Nephron (organoid): ENCODE measurements around the gene EDDM13.

Experiments
- H3K27ac Mint-ChIP-seq, 3 experiments: 2 replicates each; pipeline ENCODE4 v1.8.0; 2020; ENCODE audit warnings: mixed read lengths in 3 of 3, mild to moderate bottlenecking in 2 of 3, moderate library complexity in 1 of 3
- H3K27me3 Mint-ChIP-seq: 2 replicates; pipeline ENCODE4 v1.8.0; 2021; ENCODE audit warnings: low read depth, mild to moderate bottlenecking, moderate library complexity, mixed read lengths
- H3K36me3 Mint-ChIP-seq: 2 replicates; pipeline ENCODE4 v1.8.0; 2020; ENCODE audit warnings: low read depth, mixed read lengths
- H3K4me1 Mint-ChIP-seq: 2 replicates; pipeline ENCODE4 v1.8.0; 2020; ENCODE audit warnings: mixed read lengths
- H3K4me3 Mint-ChIP-seq, 3 experiments: 2 replicates each; pipeline ENCODE4 v1.8.0; 2020; ENCODE audit warnings: mild to moderate bottlenecking in 3 of 3, mixed read lengths in 3 of 3, moderate library complexity in 2 of 3
- H3K9me3 Mint-ChIP-seq: 2 replicates; pipeline ENCODE4 v1.8.0; 2020; ENCODE audit warnings: mixed read lengths
- TF ChIP-seq, protein P1 (sequence below), 3 experiments: fragments of 200-600 bp; sonication (generic); IDR thresholded peaks; one replicate each; pipeline ENCODE4 v1.5.0; 2021; ENCODE audit warnings: antibody characterized with exemption in 3 of 3; ENCODE audit not compliant: unreplicated experiment in 3 of 3

Gene EDDM13

DNA sequence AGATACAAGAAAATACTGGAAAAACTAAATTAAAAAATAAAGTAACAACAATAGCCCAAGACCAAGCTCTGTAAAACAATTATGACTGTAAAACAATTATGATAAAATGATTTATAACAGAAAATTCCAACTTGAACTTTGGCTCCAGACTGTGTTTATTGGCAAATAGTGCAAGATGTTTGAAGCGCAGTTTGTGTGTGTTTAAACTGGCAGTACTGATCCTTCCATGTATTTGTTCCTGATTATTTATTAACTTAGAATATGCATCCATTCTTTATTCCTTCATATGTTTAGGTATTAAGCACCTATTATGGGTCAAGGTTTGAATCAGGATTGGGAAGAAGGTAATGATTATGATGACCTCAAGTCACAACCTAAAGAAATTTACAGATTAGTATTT lies 83.0 kb downstream of the EDDM13 start:
- Mint-ChIP-seq H3K27ac (no peak overlapping the region), H3K9me3 (peaks cover 45% of the 10 kb centered on the region), H3K27me3 (no peaks in the 10 kb centered on the region), H3K36me3 (peaks cover 28% of the 10 kb centered on the region), H3K4me3 (no peak overlapping the region), H3K4me1 (no peaks in the 10 kb centered on the region)
- TF ChIP-seq, protein P1, sequence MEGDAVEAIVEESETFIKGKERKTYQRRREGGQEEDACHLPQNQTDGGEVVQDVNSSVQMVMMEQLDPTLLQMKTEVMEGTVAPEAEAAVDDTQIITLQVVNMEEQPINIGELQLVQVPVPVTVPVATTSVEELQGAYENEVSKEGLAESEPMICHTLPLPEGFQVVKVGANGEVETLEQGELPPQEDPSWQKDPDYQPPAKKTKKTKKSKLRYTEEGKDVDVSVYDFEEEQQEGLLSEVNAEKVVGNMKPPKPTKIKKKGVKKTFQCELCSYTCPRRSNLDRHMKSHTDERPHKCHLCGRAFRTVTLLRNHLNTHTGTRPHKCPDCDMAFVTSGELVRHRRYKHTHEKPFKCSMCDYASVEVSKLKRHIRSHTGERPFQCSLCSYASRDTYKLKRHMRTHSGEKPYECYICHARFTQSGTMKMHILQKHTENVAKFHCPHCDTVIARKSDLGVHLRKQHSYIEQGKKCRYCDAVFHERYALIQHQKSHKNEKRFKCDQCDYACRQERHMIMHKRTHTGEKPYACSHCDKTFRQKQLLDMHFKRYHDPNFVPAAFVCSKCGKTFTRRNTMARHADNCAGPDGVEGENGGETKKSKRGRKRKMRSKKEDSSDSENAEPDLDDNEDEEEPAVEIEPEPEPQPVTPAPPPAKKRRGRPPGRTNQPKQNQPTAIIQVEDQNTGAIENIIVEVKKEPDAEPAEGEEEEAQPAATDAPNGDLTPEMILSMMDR (IDR thresholded peaks at IDR 0.05; ENCODE audit: unreplicated experiment in 3 of 3) = no peak

DNA sequence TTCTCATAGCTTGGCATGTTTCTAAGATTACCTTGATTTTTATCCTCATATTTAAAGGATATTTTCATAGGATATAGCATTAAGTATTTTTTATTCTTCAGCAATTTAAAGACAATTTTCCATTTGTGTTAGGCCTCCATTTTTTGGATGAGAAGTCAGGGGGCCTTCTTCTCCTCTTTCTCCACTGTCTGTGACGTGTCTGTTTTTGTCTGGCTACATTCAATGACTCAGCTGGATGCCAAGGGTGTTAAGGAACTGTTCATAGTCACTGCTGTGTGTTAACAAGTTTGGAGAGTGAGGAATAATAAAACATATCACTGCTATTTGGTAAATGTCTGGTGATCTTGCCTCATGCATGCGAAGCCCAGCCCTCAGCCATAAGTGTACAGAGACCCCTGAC lies 84.4 kb downstream of the EDDM13 start:
- no peak overlapping the region for H3K4me3 Mint-ChIP-seq
- H3K27me3 Mint-ChIP-seq = no peaks in the 10 kb centered on the region
- no peak overlapping the region for H3K27ac Mint-ChIP-seq
- peaks cover 56% of the 10 kb centered on the region for H3K9me3 Mint-ChIP-seq
- TF ChIP-seq, protein P1 (IDR thresholded peaks at IDR 0.05; ENCODE audit: unreplicated experiment in 3 of 3) = no peak
- no peaks in the 10 kb centered on the region for H3K4me1 Mint-ChIP-seq
- H3K36me3 Mint-ChIP-seq = peaks cover 39% of the 10 kb centered on the region
